Suprapubic skin (tissue), 4 donors: Measurements from ENCODE around the gene NRP1. TPM values are rescaled to one million over a fixed set of nuclear protein-coding genes. Genes with fewer than 3 reads are reported as not detected.

ENCODE experiments used
- DNase-seq, 2 donors: peaks; one replicate each; pipeline ENCODE4 v3.0.0-alpha.2; 2019; ENCODE audit warnings: low spot score in 2 of 2
- H3K27ac ChIP-seq: fragments of 200-600 bp; sonication (generic); one replicate; pipeline ENCODE4 v1.5.1; 2019
- H3K27me3 ChIP-seq: fragments of 200-600 bp; sonication (generic); one replicate; pipeline ENCODE4 v1.5.1; 2019
- H3K36me3 ChIP-seq: fragments of 200-600 bp; sonication (generic); one replicate; pipeline ENCODE4 v1.5.1; 2019
- H3K4me1 ChIP-seq: fragments of 200-600 bp; sonication (generic); one replicate; pipeline ENCODE4 v1.5.1; 2019
- H3K4me3 ChIP-seq: fragments of 200-600 bp; sonication (generic); one replicate; pipeline ENCODE4 v1.5.1; 2019; ENCODE audit warnings: mild to moderate bottlenecking
- H3K9me3 ChIP-seq: fragments of 200-600 bp; sonication (generic); one replicate; pipeline ENCODE4 v1.5.1; 2019
- CTCF ChIP-seq, 2 donors: fragments of 200-600 bp in 1 of 2; fragments of 450-650 bp in 1 of 2; sonication (generic) in 1 of 2; IDR thresholded peaks; one replicate each; pipeline ENCODE4 v1.5.1; 2016 to 2019; ENCODE audit warnings: antibody characterized with exemption in 2 of 2, mild to moderate bottlenecking in 1 of 2, moderate library complexity in 1 of 2
- EP300 ChIP-seq: sonication (generic); formaldehyde crosslinking; IDR thresholded peaks from one replicate; pipeline ENCODE4 v1.6.1; 2017; ENCODE audit warnings: antibody characterized with exemption
- POLR2A ChIP-seq, 2 donors: fragments of 450-650 bp; IDR thresholded peaks; one replicate each; pipeline ENCODE4 v1.6.1; 2017; ENCODE audit warnings: antibody characterized with exemption in 2 of 2, mild to moderate bottlenecking in 2 of 2, moderate library complexity in 2 of 2
- POLR2AphosphoS5 ChIP-seq, 3 donors: sonication (generic); formaldehyde crosslinking; IDR thresholded peaks; one replicate each; pipeline ENCODE4 v1.6.1; 2017; ENCODE audit warnings: antibody characterized with exemption in 3 of 3
- whole genome bisulfite sequencing: methylation state at CpG from one replicate; pipeline ENCODE4 v1.1.5; 2018; 5-methylcytosine and 5-hydroxymethylcytosine counted together
- total RNA-seq, 4 donors: library from RNA; depleted of rRNA; stranded (reverse); fragments of >200 nt; gene quantifications; one replicate each; pipeline ENCODE4 v1.1.0, GENCODE V29; 2016

Gene NRP1
- total RNA-seq, 4 donors from 2014 or later = 9.5 to 23.7 (median 18.2) TPM

DNA sequence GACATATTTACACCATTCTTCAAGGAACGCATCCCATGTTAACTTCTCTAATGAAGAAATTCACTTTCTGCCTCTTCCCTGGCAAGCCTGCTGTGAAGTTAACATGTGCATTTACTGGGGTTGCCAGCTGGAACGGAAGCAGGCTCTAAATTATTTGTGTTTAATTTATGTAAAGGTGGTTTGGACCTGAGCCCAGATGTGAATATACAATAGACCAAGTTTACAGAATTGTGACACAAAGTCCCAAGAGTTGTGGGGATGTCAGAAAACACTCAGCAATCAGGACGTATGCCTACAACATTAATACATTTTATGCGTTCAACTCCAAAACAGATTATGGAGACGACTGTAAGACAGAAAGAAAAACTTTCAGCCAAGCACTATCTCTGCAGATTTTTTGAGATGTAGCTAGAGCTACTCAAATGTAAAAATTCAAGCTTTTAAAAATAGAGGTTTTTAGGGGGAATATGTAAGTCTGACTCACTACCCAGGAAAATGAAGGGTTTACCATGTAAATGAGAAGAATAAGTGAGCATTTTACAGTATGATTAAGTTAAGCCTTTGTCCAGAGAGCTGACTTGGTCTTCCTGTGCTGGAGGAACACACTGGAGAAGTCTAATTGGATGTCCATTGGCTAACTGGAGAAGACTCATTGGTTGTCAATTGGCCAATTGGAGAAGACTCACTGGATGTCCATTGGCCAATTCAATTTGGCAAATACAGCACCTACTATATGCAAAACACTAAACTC lies 19.5 kb downstream of the NRP1 start:
- peaks cover 20% of the 10 kb centered on the region for H3K4me1 ChIP-seq
- H3K9me3 ChIP-seq = no peaks in the 10 kb centered on the region
- no peaks in the 10 kb centered on the region for H3K27me3 ChIP-seq
- 48% methylated on average over 5 of the region's 5 CpGs for WGBS
- DNase-seq = no peak
- no peaks in the 10 kb centered on the region for H3K36me3 ChIP-seq
- no peak overlapping the region for H3K27ac ChIP-seq
- H3K4me3 ChIP-seq = no peak overlapping the region
- TF ChIP-seq EP300 = no peak
- no peak for TF ChIP-seq POLR2AphosphoS5 (IDR thresholded peaks at IDR 0.05)
- TF ChIP-seq CTCF (IDR thresholded peaks at IDR 0.05) = no peak
- TF ChIP-seq POLR2A (IDR thresholded peaks at IDR 0.05) = no peak

DNA sequence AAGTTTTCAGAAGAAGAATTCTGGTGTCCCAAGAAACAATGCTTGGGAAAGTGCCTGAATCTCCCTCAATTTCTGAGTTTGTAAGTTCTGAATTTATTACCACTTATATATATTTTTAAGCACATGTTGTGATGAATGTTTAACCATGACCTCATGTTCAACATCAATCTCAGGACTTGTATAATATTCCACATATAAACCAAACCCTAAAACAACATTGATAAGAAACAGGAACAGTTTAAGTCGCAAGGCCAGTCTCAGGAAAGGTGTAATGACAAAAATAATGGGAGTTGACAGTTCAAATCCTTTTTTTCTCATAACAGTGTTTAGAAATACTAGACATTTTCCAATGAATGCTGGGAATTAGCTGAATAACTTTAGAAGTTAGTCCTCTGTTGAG lies 22.8 kb downstream of the NRP1 start:
- TF ChIP-seq CTCF (IDR thresholded peaks at IDR 0.05) (no peak), EP300 (no peak), POLR2A (IDR thresholded peaks at IDR 0.05) (no peak), POLR2AphosphoS5 (IDR thresholded peaks at IDR 0.05) (no peak)
- Histone ChIP-seq H3K4me1 (peaks cover 18% of the 10 kb centered on the region), H3K4me3 (no peak overlapping the region), H3K27me3 (no peaks in the 10 kb centered on the region), H3K36me3 (no peaks in the 10 kb centered on the region), H3K27ac (no peak overlapping the region), H3K9me3 (no peaks in the 10 kb centered on the region)
- DNase-seq = no peak
- 91% methylated on average over 1 of the region's 1 CpG for WGBS

GRCh38 chr10:33310853-33311252 lies 23.6 kb downstream of the NRP1 start:
- 94% methylated on average over 4 of the region's 4 CpGs for WGBS
- H3K9me3 ChIP-seq = no peaks in the 10 kb centered on the region
- H3K27ac ChIP-seq = no peak overlapping the region
- H3K36me3 ChIP-seq = no peaks in the 10 kb centered on the region
- no peak overlapping the region for H3K4me3 ChIP-seq
- H3K4me1 ChIP-seq = peaks cover 17% of the 10 kb centered on the region
- no peaks in the 10 kb centered on the region for H3K27me3 ChIP-seq
- no peak for TF ChIP-seq POLR2A (IDR thresholded peaks at IDR 0.05)
- no peak for TF ChIP-seq EP300
- TF ChIP-seq CTCF (IDR thresholded peaks at IDR 0.05) = no peak
- TF ChIP-seq POLR2AphosphoS5 (IDR thresholded peaks at IDR 0.05) = no peak
- no peak for DNase-seq

- Histone ChIP-seq H3K27ac (no peak overlapping the region), H3K27me3 (no peaks in the 10 kb centered on the region), H3K4me3 (no peak overlapping the region), H3K36me3 (no peaks in the 10 kb centered on the region), H3K4me1 (peaks cover 25% of the 10 kb centered on the region), H3K9me3 (no peaks in the 10 kb centered on the region)
- WGBS = 85% methylated on average over 8 of the region's 8 CpGs
- DNase-seq = no peak
- TF ChIP-seq POLR2A (IDR thresholded peaks at IDR 0.05) = no peak
Observed at GRCh38 chr10:33309406-33309805, 25.1 kb downstream of the NRP1 start.

DNA sequence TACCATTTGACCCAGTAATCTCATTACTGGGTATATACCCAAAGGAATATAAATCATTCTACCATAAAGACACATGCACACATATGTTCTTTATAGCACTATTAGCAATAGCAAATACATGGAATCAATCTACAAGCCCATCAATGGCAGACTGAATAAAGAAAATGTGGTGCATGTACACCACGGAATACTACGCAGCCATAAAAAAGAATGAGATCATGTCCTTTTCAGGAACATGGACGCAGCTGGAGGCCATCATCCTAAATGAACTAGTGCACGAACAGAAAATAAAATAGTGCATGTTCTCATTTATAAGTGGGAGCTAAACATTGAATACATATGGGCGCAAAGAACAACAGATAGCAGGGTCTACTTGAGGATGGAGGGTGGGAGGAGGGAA lies 26.6 kb downstream of the NRP1 start:
- no peak for DNase-seq

More for the DNA sequence above, 26.6 kb downstream of the NRP1 start:
- 98% methylated on average over 5 of the region's 5 CpGs for WGBS
- H3K9me3 ChIP-seq = no peaks in the 10 kb centered on the region
- H3K4me3 ChIP-seq = no peak overlapping the region
- no peaks in the 10 kb centered on the region for H3K36me3 ChIP-seq
- no peaks in the 10 kb centered on the region for H3K27me3 ChIP-seq
- H3K4me1 ChIP-seq = peaks cover 22% of the 10 kb centered on the region
- TF ChIP-seq EP300 (no peak), POLR2AphosphoS5 (IDR thresholded peaks at IDR 0.05) (no peak), POLR2A (IDR thresholded peaks at IDR 0.05) (no peak), CTCF (IDR thresholded peaks at IDR 0.05) (no peak)
- no peak overlapping the region for H3K27ac ChIP-seq
